ENCODE measurements around the gene ANKMY1. TPM values are rescaled to one million over a fixed set of nuclear protein-coding genes. Genes with fewer than 3 reads are reported as not detected.

The ANKMY1 gene
- total and polyA plus RNA-seq, 2 donors, result 6.6 to 10.3 TPM

DNA sequence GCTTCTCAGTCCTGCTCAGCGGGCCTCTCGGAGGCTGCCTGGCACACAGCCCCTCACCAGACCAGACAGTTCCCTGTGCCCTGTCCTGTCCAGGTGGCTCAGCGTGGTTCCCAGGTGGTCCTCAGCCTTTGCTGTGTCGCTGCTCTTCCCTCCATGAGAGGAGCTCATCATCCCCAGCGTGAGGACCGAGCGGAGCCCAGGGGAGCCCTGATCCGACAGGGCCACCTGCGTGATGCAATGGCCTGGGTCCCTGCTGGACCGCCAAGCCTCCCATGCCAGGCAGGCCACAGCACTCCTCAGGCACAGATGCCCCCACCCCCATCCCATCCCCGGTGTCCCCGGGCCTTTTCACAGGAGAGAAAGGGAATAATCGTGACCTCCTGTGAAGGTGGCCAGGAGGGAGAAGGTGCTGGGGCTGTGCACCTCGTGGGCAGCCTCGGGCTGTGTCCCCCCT, 118.1 kb downstream of the ANKMY1 start:
- WGBS, result 93% methylated on average over 15 of the region's 15 CpGs
- no peak for DNase-seq (ENCODE audit: low read depth in 6 of 9, low spot score in 9 of 9)
- H3K4me3 ChIP-seq (ENCODE audit: low read length in 2 of 2), result no peak overlapping the region
- H3K9me3 ChIP-seq (ENCODE audit: control insufficient read depth in 2 of 2, insufficient read depth in 1 of 2, low read length in 1 of 2), result peaks cover 0 to 1% of the 10 kb centered on the region in 2 donors
- no peaks in the 10 kb centered on the region for H3K36me3 ChIP-seq (ENCODE audit: control insufficient read depth in 2 of 2, insufficient read depth in 2 of 2, low read length in 1 of 2)
- no peak overlapping the region for H3K27ac ChIP-seq (ENCODE audit: low read depth in 1 of 2, low read length in 1 of 2)
- peaks cover 30% of the 10 kb centered on the region in 2 donors for H3K27me3 ChIP-seq (ENCODE audit: control insufficient read depth in 2 of 2, insufficient read depth in 1 of 2, low read length in 1 of 2)
- peaks cover 7 to 13% of the 10 kb centered on the region in 2 donors for H3K4me1 ChIP-seq (ENCODE audit: control insufficient read depth in 2 of 2, insufficient read depth in 2 of 2, low read length in 2 of 2)

- Histone ChIP-seq H3K4me1 (ENCODE audit: control insufficient read depth in 2 of 2, insufficient read depth in 2 of 2, low read length in 2 of 2) (peaks cover 12 to 17% of the 10 kb centered on the region in 2 donors), H3K4me3 (ENCODE audit: low read length in 2 of 2) (no peak overlapping the region), H3K27ac (ENCODE audit: low read depth in 1 of 2, low read length in 1 of 2) (no peak overlapping the region), H3K27me3 (ENCODE audit: control insufficient read depth in 2 of 2, insufficient read depth in 1 of 2, low read length in 1 of 2) (peaks cover 30 to 37% of the 10 kb centered on the region in 2 donors), H3K9me3 (ENCODE audit: control insufficient read depth in 2 of 2, insufficient read depth in 1 of 2, low read length in 1 of 2) (peaks cover 0 to 1% of the 10 kb centered on the region in 2 donors), H3K36me3 (ENCODE audit: control insufficient read depth in 2 of 2, insufficient read depth in 2 of 2, low read length in 1 of 2) (no peaks in the 10 kb centered on the region)
- DNase-seq (ENCODE audit: low read depth in 6 of 9, low spot score in 9 of 9), result no peak
- WGBS, result 96% methylated on average over 25 of the region's 25 CpGs
Observed at GRCh38 chr2:240438810-240439697, 118.7 kb downstream of the ANKMY1 start.

- peaks cover 0 to 1% of the 10 kb centered on the region in 2 donors for H3K9me3 ChIP-seq (ENCODE audit: control insufficient read depth in 2 of 2, insufficient read depth in 1 of 2, low read length in 1 of 2)
- H3K27me3 ChIP-seq (ENCODE audit: control insufficient read depth in 2 of 2, insufficient read depth in 1 of 2, low read length in 1 of 2), result peaks cover 31 to 46% of the 10 kb centered on the region in 2 donors
- 31% methylated on average over 24 of the region's 24 CpGs for WGBS
- H3K4me3 ChIP-seq (ENCODE audit: low read length in 2 of 2), result no peak overlapping the region
- H3K4me1 ChIP-seq (ENCODE audit: control insufficient read depth in 2 of 2, insufficient read depth in 2 of 2, low read length in 2 of 2), result peaks cover 14 to 17% of the 10 kb centered on the region in 2 donors
- no peaks in the 10 kb centered on the region for H3K36me3 ChIP-seq (ENCODE audit: control insufficient read depth in 2 of 2, insufficient read depth in 2 of 2, low read length in 1 of 2)
- H3K27ac ChIP-seq (ENCODE audit: low read depth in 1 of 2, low read length in 1 of 2), result no peak overlapping the region
- peak in 6 of 9 donors; percentile 16 to 65 (median 48) for DNase-seq (ENCODE audit: low read depth in 6 of 9, low spot score in 9 of 9)
Observed at GRCh38 chr2:240437861-240438809, 119.7 kb downstream of the ANKMY1 start.

DNA sequence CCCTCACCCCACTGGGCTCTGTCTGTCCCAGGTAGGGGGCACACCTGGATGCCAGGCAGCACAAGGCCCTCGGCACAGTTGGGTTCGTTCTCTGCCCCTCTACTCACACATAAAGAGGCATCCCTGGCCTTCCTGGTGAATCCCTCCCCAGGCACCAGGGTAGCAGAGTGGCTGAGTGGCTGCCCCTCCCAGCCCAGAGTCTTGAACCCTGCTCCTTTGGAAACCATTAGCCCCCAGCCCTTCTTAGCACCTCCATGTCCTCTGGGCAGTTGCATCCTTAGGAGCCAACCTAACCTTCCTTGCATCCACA, 120.3 kb downstream of the ANKMY1 start:
- WGBS, result 92% methylated on average over 2 of the region's 2 CpGs
- peaks cover 0 to 1% of the 10 kb centered on the region in 2 donors for H3K9me3 ChIP-seq (ENCODE audit: control insufficient read depth in 2 of 2, insufficient read depth in 1 of 2, low read length in 1 of 2)
- no peak overlapping the region for H3K4me3 ChIP-seq (ENCODE audit: low read length in 2 of 2)
- H3K27ac ChIP-seq (ENCODE audit: low read depth in 1 of 2, low read length in 1 of 2), result no peak overlapping the region
- peaks cover 31 to 52% of the 10 kb centered on the region in 2 donors for H3K27me3 ChIP-seq (ENCODE audit: control insufficient read depth in 2 of 2, insufficient read depth in 1 of 2, low read length in 1 of 2)
- DNase-seq (ENCODE audit: low read depth in 6 of 9, low spot score in 9 of 9), result no peak
- H3K4me1 ChIP-seq (ENCODE audit: control insufficient read depth in 2 of 2, insufficient read depth in 2 of 2, low read length in 2 of 2), result peaks cover 14 to 17% of the 10 kb centered on the region in 2 donors
- H3K36me3 ChIP-seq (ENCODE audit: control insufficient read depth in 2 of 2, insufficient read depth in 2 of 2, low read length in 1 of 2), result no peaks in the 10 kb centered on the region

DNA sequence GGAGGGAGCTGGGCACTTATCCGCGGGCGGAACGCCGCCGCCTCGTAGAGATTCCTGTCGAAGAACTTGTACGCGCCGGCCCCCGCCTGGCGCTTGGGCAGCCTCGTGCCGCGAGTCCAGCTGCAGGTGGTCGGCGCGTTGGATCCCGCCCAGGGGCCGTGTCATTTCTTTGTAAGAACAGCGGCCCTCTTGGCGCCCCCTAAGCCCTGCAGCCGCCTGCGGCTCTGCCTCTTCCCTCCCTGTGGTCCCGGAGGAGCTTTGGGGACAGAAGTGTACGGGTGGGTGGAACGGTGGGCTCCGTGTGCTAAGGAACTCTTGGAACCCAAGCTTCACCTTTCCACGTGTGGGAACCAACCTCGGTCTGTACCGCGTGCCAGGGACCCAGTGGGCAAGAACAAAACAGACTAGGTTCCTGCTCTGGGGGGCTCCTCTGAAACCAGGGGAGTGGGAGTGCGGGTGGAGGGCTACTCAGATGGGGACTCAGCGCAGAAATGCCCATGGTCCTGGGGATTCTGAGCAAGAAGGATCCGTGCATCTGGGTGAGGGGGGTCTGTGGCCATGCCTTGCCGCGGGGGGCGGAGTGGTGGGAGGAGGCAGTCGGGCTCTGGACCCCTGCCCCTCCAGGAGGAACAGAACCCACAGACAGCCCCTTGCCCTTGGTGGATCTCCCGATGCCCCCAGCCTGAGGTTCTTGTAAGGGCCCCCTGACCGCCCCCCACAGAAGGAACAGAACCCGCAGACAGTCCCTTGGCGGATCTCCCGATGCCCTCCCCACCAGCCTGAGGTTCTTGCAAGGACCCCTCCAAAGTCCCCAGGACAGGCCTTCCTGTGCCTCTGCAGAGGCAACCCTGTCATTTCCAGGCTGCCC, 120.9 kb downstream of the ANKMY1 start:
- H3K4me1 ChIP-seq (ENCODE audit: control insufficient read depth in 2 of 2, insufficient read depth in 2 of 2, low read length in 2 of 2), result peaks cover 14 to 17% of the 10 kb centered on the region in 2 donors
- 25% methylated on average over 45 of the region's 45 CpGs for WGBS
- H3K27me3 ChIP-seq (ENCODE audit: control insufficient read depth in 2 of 2, insufficient read depth in 1 of 2, low read length in 1 of 2), result peaks cover 31 to 57% of the 10 kb centered on the region in 2 donors
- DNase-seq (ENCODE audit: low read depth in 6 of 9, low spot score in 9 of 9), result no peak
- no peak overlapping the region for H3K27ac ChIP-seq (ENCODE audit: low read depth in 1 of 2, low read length in 1 of 2)
- H3K9me3 ChIP-seq (ENCODE audit: control insufficient read depth in 2 of 2, insufficient read depth in 1 of 2, low read length in 1 of 2), result peaks cover 0 to 1% of the 10 kb centered on the region in 2 donors
- H3K36me3 ChIP-seq (ENCODE audit: control insufficient read depth in 2 of 2, insufficient read depth in 2 of 2, low read length in 1 of 2), result no peaks in the 10 kb centered on the region
- peak overlapping the region; percentile 10 to 79 for H3K4me3 ChIP-seq (ENCODE audit: low read length in 2 of 2)

DNA sequence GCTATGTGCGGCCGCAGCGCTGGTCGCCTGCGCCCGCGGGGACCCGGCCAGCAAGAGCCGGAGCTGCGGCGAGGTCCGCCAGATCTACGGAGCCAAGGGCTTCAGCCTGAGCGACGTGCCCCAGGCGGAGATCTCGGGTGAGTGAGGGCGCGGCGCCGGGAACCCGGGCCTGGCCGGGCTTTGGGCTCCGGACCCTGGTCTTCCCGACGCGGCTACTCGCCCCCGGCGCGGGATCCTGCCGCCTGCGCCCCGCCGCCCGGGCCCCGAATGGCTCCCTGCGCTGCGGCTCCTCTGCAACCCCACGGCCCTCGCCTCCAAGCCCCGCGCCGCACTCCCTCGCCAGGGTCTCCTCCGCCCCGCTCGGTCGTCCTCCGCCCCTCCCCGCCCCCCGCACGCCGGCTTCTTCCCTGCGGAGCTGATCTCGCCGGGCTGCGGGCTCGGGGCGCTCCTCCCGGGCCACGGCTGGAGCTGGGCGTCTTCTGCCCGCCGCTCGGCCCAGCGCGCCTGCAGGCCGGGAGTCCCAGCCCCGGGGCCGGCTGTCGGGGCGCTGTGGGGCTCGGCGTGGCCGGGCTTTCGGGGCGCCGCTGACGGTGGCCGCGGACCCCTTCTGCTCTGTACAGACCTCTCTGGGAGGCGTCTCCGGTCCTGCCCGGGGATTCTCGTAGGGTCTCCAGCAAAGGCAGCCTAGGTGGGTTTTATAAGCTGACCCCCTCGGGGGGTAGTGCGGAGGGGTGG, 121.7 kb downstream of the ANKMY1 start:
- Histone ChIP-seq H3K4me3 (ENCODE audit: low read length in 2 of 2) (peak overlapping the region; percentile 10 to 79), H3K27ac (ENCODE audit: low read depth in 1 of 2, low read length in 1 of 2) (peak overlapping the region in 1 of 2 donors; percentile 9), H3K36me3 (ENCODE audit: control insufficient read depth in 2 of 2, insufficient read depth in 2 of 2, low read length in 1 of 2) (no peaks in the 10 kb centered on the region), H3K4me1 (ENCODE audit: control insufficient read depth in 2 of 2, insufficient read depth in 2 of 2, low read length in 2 of 2) (peaks cover 14 to 15% of the 10 kb centered on the region in 2 donors), H3K9me3 (ENCODE audit: control insufficient read depth in 2 of 2, insufficient read depth in 1 of 2, low read length in 1 of 2) (no peaks in the 10 kb centered on the region), H3K27me3 (ENCODE audit: control insufficient read depth in 2 of 2, insufficient read depth in 1 of 2, low read length in 1 of 2) (peaks cover 31 to 62% of the 10 kb centered on the region in 2 donors)
- no peak for DNase-seq (ENCODE audit: low read depth in 6 of 9, low spot score in 9 of 9)
- 2% methylated on average over 88 of the region's 88 CpGs for WGBS

GRCh38 chr2:240435457-240435947, 122.3 kb downstream of the ANKMY1 start, which contains the start of gene GPC1:
Gene GPC1, plus strand, starts transcription at chr2:240435663. Its CDS starts 256 bp downstream, at chr2:240435919.
- Histone ChIP-seq H3K27ac (ENCODE audit: low read depth in 1 of 2, low read length in 1 of 2) (peak within 1 kb of the TSS in 1 of 2 donors; percentile 61), H3K4me3 (ENCODE audit: low read length in 2 of 2) (peak within 1 kb of the TSS; percentile 35 to 79), H3K36me3 (ENCODE audit: control insufficient read depth in 2 of 2, insufficient read depth in 2 of 2, low read length in 1 of 2) (no peaks in the 10 kb centered on the region), H3K4me1 (ENCODE audit: control insufficient read depth in 2 of 2, insufficient read depth in 2 of 2, low read length in 2 of 2) (peaks cover 13 to 14% of the 10 kb centered on the region in 2 donors), H3K27me3 (ENCODE audit: control insufficient read depth in 2 of 2, insufficient read depth in 1 of 2, low read length in 1 of 2) (peaks cover 31 to 65% of the 10 kb centered on the region in 2 donors), H3K9me3 (ENCODE audit: control insufficient read depth in 2 of 2, insufficient read depth in 1 of 2, low read length in 1 of 2) (no peaks in the 10 kb centered on the region)
- DNase-seq (ENCODE audit: low read depth in 6 of 9, low spot score in 9 of 9), result peak in 4 of 9 donors; percentile 22 to 57 (median 29)
- WGBS, result under 1% methylated on average over 76 of the region's 77 CpGs
